NCI-H146 treated with DMSO at 0.1 percent for 48 hours (cell line): ENCODE data around the gene CCDC28A.

Experiments
- DNase-seq: peaks from one replicate; lab custom pipeline; 2025; ENCODE audit not compliant: unreplicated experiment; lab: John Stamatoyannopoulos, UW

CCDC28A gene

GRCh38 chr6:138833816-138834539 is 60.4 kb downstream of the CCDC28A start:
- DNase-seq = peak; percentile 16

GRCh38 chr6:138837246-138837645 is 63.7 kb downstream of the CCDC28A start:
- no peak for DNase-seq
